GM10266 (cell line): ENCODE measurements around the gene UBA5.

Experiments used
- DNase-seq: peaks from one replicate; pipeline ENCODE4 v3.0.0; 2012; ENCODE audit errors: extremely low spot score
- TF ChIP-seq, protein P1 (sequence below): IDR thresholded peaks from 2 replicates; pipeline ENCODE4 v1.5.1; 2012; ENCODE audit warnings: mild to moderate bottlenecking, low read depth; ENCODE audit not compliant: control insufficient read depth, insufficient read depth; ENCODE audit errors: missing control alignments

UBA5 gene

DNA sequence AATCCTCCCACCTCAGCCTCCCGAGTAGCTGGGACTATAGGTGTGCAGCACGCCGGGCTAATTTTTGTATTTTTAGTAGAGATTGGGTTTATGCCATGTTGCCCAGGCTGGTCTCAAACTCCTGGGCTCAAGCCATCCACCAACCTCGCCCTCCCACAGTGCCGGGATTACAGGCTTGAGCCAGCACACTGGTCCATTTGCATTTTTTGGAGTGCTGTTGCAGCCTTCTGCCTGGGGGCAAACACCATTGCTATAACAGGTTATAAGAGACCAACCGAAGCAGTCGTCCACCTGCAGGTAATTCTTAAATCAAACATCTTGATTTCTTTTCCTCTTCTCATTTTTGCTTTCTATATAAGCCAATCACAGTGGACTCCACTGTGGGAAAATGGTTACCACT is 35.3 kb upstream of the UBA5 start:
- TF ChIP-seq, protein P1, sequence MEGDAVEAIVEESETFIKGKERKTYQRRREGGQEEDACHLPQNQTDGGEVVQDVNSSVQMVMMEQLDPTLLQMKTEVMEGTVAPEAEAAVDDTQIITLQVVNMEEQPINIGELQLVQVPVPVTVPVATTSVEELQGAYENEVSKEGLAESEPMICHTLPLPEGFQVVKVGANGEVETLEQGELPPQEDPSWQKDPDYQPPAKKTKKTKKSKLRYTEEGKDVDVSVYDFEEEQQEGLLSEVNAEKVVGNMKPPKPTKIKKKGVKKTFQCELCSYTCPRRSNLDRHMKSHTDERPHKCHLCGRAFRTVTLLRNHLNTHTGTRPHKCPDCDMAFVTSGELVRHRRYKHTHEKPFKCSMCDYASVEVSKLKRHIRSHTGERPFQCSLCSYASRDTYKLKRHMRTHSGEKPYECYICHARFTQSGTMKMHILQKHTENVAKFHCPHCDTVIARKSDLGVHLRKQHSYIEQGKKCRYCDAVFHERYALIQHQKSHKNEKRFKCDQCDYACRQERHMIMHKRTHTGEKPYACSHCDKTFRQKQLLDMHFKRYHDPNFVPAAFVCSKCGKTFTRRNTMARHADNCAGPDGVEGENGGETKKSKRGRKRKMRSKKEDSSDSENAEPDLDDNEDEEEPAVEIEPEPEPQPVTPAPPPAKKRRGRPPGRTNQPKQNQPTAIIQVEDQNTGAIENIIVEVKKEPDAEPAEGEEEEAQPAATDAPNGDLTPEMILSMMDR, result no peak
- no peak for DNase-seq

DNA sequence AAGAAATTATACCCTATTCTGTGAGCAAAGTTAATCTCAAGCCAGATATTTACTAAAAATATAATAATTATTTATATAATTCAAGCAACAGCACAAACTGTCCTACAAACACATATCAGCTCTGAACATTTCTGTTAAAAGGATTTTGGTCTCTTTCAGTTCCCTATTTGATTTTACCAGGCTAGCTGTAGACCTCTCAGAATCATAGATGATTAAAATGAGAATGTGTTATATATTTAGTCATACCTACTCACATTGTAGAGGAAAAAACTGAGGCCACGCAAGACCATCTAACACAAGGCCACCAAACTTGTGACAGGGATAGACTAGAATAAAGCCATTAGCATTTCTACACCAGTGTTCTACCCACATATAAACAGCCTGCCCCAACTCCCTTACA is 34.5 kb upstream of the UBA5 start:
- DNase-seq, result peak; percentile 24
- TF ChIP-seq, protein P1, result no peak

DNA sequence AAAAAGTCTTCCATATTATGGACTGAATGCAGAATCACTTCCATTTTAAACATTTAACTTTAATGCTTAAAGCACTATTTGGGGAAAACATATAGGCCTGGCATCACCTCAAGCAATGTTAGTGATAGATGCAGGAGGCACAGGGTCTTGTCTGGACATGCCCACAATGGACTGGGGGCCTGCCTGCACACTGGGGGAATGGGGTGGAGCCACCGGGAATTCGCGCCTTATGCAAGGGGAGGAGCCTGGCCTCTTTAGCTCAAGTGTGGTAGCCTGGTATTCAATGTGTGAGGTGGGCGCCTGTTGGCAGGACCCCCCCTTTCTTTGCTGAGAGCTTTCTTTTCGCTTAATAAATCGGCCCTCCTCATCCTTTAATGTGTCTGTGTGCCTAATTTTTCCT is 33.2 kb upstream of the UBA5 start:
- no peak for DNase-seq

DNA sequence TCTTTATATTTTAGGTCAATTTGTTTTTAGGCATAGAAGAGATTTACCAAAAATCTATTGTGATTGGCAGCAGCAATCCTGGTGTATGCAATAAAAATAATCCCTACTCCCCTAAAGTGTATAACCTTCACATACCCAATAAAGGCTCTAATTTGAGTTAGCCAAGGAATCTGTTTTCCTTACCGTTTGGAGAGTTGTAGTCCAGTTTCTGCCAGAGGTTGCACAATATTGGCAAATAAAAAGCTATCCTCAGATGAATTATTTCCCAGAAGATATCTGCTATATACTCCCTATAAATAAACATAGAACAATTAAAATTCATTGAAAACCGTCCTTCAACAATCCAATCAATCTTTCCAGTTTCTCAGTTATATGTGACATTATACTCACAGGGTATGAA is 32.0 kb upstream of the UBA5 start:
- DNase-seq, result no peak
- TF ChIP-seq, protein P1, result no peak

More for the DNA sequence above, 33.2 kb upstream of the UBA5 start:
- TF ChIP-seq, protein P1, result no peak

DNA sequence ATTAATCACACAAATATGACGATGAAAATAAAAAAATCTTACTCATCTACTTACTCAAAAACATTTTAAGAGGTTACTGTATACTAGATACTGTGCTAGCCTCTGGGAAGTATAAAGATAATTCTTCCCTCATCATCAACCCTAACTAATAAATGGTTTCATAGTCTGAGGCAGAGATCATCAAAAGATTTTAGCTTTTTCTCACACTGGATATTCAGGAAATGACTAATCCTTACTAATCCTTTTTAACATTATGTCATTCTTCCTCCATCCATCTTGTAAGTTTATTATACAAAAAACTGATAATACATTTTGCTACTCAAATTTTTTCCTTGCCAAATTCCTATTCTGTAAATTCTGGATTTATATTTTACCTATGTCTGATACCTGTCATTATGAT is 30.2 kb upstream of the UBA5 start:
- DNase-seq, result no peak
- TF ChIP-seq, protein P1, result no peak

DNA sequence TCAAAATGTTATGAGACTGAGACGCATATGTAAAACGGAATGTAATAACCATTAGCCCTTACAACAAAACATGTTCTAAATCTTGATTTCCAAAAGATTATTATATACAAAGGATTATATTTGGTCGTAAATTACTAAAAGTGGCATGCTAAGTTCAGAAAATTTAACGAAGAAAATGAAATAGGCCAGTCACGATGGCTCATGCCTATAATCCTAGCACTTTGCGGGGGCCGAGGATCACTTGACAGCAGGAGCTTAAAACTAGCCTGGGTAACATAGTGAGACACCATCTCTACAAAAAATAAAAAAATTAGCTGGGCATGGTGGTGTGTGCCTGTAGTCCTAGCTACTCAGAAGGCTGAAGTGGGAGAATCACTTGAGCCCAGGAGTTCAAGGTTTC is 29.5 kb upstream of the UBA5 start:
- DNase-seq, result no peak
- TF ChIP-seq, protein P1, result no peak

DNA sequence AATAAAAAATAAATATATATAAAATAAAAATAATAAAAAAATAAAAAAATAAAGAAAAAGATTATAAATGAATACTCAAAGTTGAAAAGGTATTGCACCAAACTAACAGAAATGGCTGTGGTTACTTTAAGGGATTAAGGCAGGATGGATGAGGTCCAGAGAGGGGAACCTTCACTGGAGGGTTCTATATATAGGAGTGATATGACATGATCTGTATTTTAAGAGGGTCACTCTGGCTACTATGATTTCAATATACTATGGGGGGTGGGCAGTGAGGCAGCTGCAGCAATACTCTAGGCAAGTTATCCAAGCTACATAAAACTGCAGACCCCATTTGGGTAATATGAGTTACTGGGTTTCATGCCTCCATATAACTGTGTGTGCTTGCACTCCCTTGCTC is 25.1 kb upstream of the UBA5 start:
- TF ChIP-seq, protein P1, result no peak
- DNase-seq, result no peak

DNA sequence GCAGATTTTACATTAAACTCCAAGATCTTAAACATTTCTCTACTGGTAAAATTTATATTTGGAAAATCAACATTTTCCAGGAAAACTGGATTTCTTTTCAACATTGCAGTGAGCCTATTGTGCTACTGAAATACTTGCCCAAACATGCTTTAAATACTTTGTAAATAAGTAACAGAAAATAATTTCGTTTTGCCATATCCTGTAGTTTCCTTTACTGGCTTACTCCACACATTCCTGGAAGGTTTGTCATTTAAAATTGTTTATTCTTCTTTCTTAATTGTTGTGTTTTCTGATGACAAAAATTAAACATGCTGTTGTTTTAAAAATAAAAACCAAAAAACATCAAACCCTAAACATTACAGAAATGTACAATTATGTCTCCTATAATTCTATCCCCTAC is 22.5 kb upstream of the UBA5 start:
- DNase-seq, result no peak
- TF ChIP-seq, protein P1, result no peak
